B cell (primary cell): ENCODE results near the gene SPHK2. TPM values are rescaled to one million over a fixed set of nuclear protein-coding genes. Genes with fewer than 3 reads are reported as not detected.
A peak's percentile ranks its signal among the peaks of the same experiment; 100 is the strongest.

Experiments
- ATAC-seq: fragments of 200-7000 bp; cut with Tn5 transposase; one replicate; pipeline ENCODE4 v1.10.0; 2021; ENCODE audit warnings: low read depth, mild to moderate bottlenecking, moderate number of reproducible peaks, moderate library complexity
- CTCF ChIA-PET: fragments of 350-600 bp; sonication (Branson Sonifier 250); formaldehyde crosslinking; loops from one replicate; lab custom pipeline; 2021; ENCODE audit warnings: antibody characterized with exemption, inconsistent platforms; lab: Charles Lee
- POLR2A ChIA-PET: fragments of 350-600 bp; sonication (Branson Sonifier 250); formaldehyde crosslinking; loops from one replicate; lab custom pipeline; 2021; ENCODE audit warnings: antibody characterized with exemption; lab: Charles Lee
- DNase-seq: peaks from one replicate; pipeline ENCODE4 v3.0.0; 2013
- H2AFZ ChIP-seq: 2 replicates; pipeline ENCODE4 v1.6.1; 2012; ENCODE audit warnings: mild to moderate bottlenecking, low read depth, low read length; ENCODE audit not compliant: insufficient read depth, poor library complexity, severe bottlenecking
- H3K27ac ChIP-seq, 2 donors: 1 replicate in 1 of 2; 2 replicates in 1 of 2; pipeline ENCODE4 v1.5.1; 2012 to 2013; ENCODE audit warnings: low read length in 2 of 2, mild to moderate bottlenecking in 2 of 2, moderate library complexity in 1 of 2
- H3K27me3 ChIP-seq, 4 experiments: fragments of 200-600 bp in 1 of 4; sonication (generic) in 1 of 4; replicated peaks in 1 of 4; 1 replicate in 2 of 4; 2 replicates in 2 of 4; pipeline versions ENCODE4 v1.6.1 to v1.7.0; 2013 to 2016; ENCODE audit warnings: low read length in 3 of 4, mild to moderate bottlenecking in 2 of 4, mixed read lengths in 1 of 4, moderate library complexity in 1 of 4; ENCODE audit not compliant: insufficient read depth in 4 of 4, control insufficient read depth in 3 of 4; ENCODE audit errors: control extremely low read depth in 1 of 4
- H3K36me3 ChIP-seq, 2 experiments: replicated peaks in 1 of 2; 1 replicate in 1 of 2; 2 replicates in 1 of 2; pipeline versions ENCODE4 v1.6.1 to v1.7.1; 2013; ENCODE audit warnings: low read length in 1 of 2; ENCODE audit not compliant: insufficient read depth in 2 of 2, control insufficient read depth in 1 of 2; ENCODE audit errors: control extremely low read depth in 1 of 2, extremely low read depth in 1 of 2
- H3K4me1 ChIP-seq, 2 donors: fragments of 200-600 bp in 1 of 2; sonication (generic) in 1 of 2; 1 replicate in 1 of 2; 2 replicates in 1 of 2; pipeline versions ENCODE4 v1.5.1 to v1.6.1; 2013 to 2017; ENCODE audit warnings: low read length in 2 of 2; ENCODE audit not compliant: control insufficient read depth in 2 of 2, insufficient read depth in 2 of 2
- H3K4me2 ChIP-seq: replicated peaks from 2 replicates; pipeline ENCODE3; 2012; ENCODE audit warnings: mild to moderate bottlenecking, low read depth, low read length; ENCODE audit not compliant: poor library complexity, severe bottlenecking
- H3K4me3 ChIP-seq, 5 experiments: fragments of 200-600 bp in 1 of 5; sonication (generic) in 1 of 5; 1 replicate in 3 of 5; 2 replicates in 2 of 5; pipeline versions ENCODE4 v1.5.1 to v1.7.0; 2011 to 2016; ENCODE audit warnings: low read length in 4 of 5, mild to moderate bottlenecking in 4 of 5, low read depth in 2 of 5, control low read depth in 1 of 5, moderate library complexity in 1 of 5; ENCODE audit not compliant: insufficient read depth in 1 of 5; ENCODE audit errors: control extremely low read depth in 1 of 5, extremely low read depth in 1 of 5
- H3K79me2 ChIP-seq: fragments of 200-600 bp; sonication (generic); one replicate; pipeline ENCODE4 v1.6.0; 2016; ENCODE audit warnings: low read length; ENCODE audit not compliant: control insufficient read depth, insufficient read depth
- H3K9ac ChIP-seq: fragments of 200-600 bp; sonication (generic); 2 replicates; pipeline ENCODE4 v1.6.1; 2017; ENCODE audit warnings: mild to moderate bottlenecking, low read length, moderate library complexity
- H3K9me3 ChIP-seq, 3 donors: one replicate each; pipeline versions ENCODE4 v1.6.1 to v1.7.1; 2013; ENCODE audit warnings: low read length in 2 of 3; ENCODE audit not compliant: control insufficient read depth in 2 of 3, insufficient read depth in 1 of 3; ENCODE audit errors: control extremely low read depth in 1 of 3
- H4K20me1 ChIP-seq: 2 replicates; pipeline ENCODE4 v1.6.0; 2012; ENCODE audit warnings: mild to moderate bottlenecking, low read length; ENCODE audit not compliant: insufficient read depth, control insufficient read depth, poor library complexity, severe bottlenecking
- H3K27ac Mint-ChIP-seq: one replicate; pipeline ENCODE4 v1.8.0; 2021; ENCODE audit warnings: mixed read lengths
- H3K27me3 Mint-ChIP-seq: one replicate; pipeline ENCODE4 v1.8.0; 2021; ENCODE audit warnings: mixed read lengths
- H3K4me1 Mint-ChIP-seq: one replicate; pipeline ENCODE4 v1.8.0; 2021; ENCODE audit warnings: mixed read lengths
- H3K4me3 Mint-ChIP-seq: one replicate; pipeline ENCODE4 v1.8.0; 2021; ENCODE audit warnings: mixed read lengths
- H3K9me3 Mint-ChIP-seq: one replicate; pipeline ENCODE4 v1.8.0; 2022; ENCODE audit warnings: mixed read lengths; ENCODE audit not compliant: insufficient read depth
- CTCF ChIP-seq: fragments of 200-600 bp; IDR thresholded peaks from one replicate; pipeline ENCODE4 v1.8.0; 2022; ENCODE audit warnings: antibody characterized with exemption, mild to moderate bottlenecking
- EZH2 ChIP-seq: IDR thresholded peaks from 2 replicates; pipeline ENCODE4 v1.6.1; 2012; ENCODE audit warnings: borderline replicate concordance, low read depth, mild to moderate bottlenecking, moderate library complexity, low read length; ENCODE audit not compliant: insufficient read depth, poor library complexity, severe bottlenecking
- WGBS: methylation state at CpG from one replicate; pipeline ENCODE4 v1.1.5; 2013; ENCODE audit warnings: missing lambda C conversion rate; ENCODE audit not compliant: insufficient coverage; 5-methylcytosine and 5-hydroxymethylcytosine counted together
- intact Hi-C: fragments of 100-400 bp; cut with micrococcal nuclease; formaldehyde crosslinking; loops from one replicate; pipeline ENCODE4 v1.10.0; 2022
- polyA plus RNA-seq: library from polyadenylated mRNA; depleted of rRNA; stranded (reverse); fragments of >200 nt; gene quantifications from 2 replicates; pipeline ENCODE4 v1.2.3, GENCODE V29; 2012
- total RNA-seq, 2 donors: library from RNA; stranded (reverse); fragments of 120-200 nt in 1 of 2; gene quantifications; 1 replicate in 1 of 2; 2 replicates in 1 of 2; pipeline versions ENCODE4 v1.2.3 to v1.2.4, GENCODE V29; 2013 to 2022

SPHK2 gene
- total and polyA plus RNA-seq, 2 donors (not counting 1 experiment from before 2014, with no cell fraction given): 17.0 to 47.3 TPM

- H2AFZ ChIP-seq: peak overlapping the region; percentile 76
- no peaks in the 10 kb centered on the region for H3K36me3 ChIP-seq
- intact Hi-C loops: loop anchor here (1.0 to 10.0 kb wide), 8 partner anchors 7 to 1367 kb away; partner anchors contain the start of genes C19orf73, CA11, CYTH2 and EMP3
- ATAC-seq (no peak), DNase-seq (peak; percentile 64)
- peaks cover 27% of the 10 kb centered on the region for H4K20me1 ChIP-seq
- 97% methylated on average over 12 of the region's 16 CpGs for WGBS
- peak overlapping the region; percentile 80 for H3K4me2 ChIP-seq
- H3K27me3 ChIP-seq: no peaks in the 10 kb centered on the region
- H3K9ac ChIP-seq: peak overlapping the region; percentile 71
- Mint-ChIP-seq H3K4me1 (peaks cover 47% of the 10 kb centered on the region), H3K27ac (peak overlapping the region; percentile 100), H3K27me3 (no peaks in the 10 kb centered on the region), H3K4me3 (peak overlapping the region; percentile 96), H3K9me3 (peaks cover 4% of the 10 kb centered on the region)
- peaks cover 31 to 32% of the 10 kb centered on the region in 2 donors for H3K4me1 ChIP-seq
- H3K79me2 ChIP-seq: peaks cover 54% of the 10 kb centered on the region
- CTCF ChIA-PET: interaction anchor here (0.6 kb wide), 1 partner anchor 288 kb away, joined by 3 read pairs; no protein-coding TSS in a partner anchor
- peak overlapping the region; percentile 54 to 79 (median 71) for H3K4me3 ChIP-seq
- H3K9me3 ChIP-seq: peaks cover 0 to 5% (median 0%) of the 10 kb centered on the region in 3 donors
- H3K27ac ChIP-seq: peak overlapping the region; percentile 89 to 94
- no peak for TF ChIP-seq CTCF
- TF ChIP-seq EZH2: no peak
- POLR2A ChIA-PET: interaction anchor here (1.3 to 3.1 kb wide), 2 partner anchors 10 to 20 kb away, joined by 12 to 23 read pairs; partner anchors contain the start of genes RPL18 and SPHK2
Observed at GRCh38 chr19:48638831-48639381, 19.6 kb downstream of the SPHK2 start.
